H1 (cell line): Measurements from ENCODE around the gene CXCL14.

Source experiments
- CTCF ChIP-seq, 3 experiments: IDR thresholded peaks; 1 replicate in 2 of 3; 2 replicates in 1 of 3; pipeline versions ENCODE4 v1.5.1 to v1.6.1; 2011; ENCODE audit warnings: low read length in 3 of 3, mild to moderate bottlenecking in 3 of 3, inconsistent platforms in 2 of 3, low read depth in 1 of 3, moderate library complexity in 1 of 3; ENCODE audit not compliant: insufficient read depth in 1 of 3; ENCODE audit errors: control extremely low read depth in 1 of 3
- EZH2 ChIP-seq: fragments of 200-600 bp; sonication (generic); IDR thresholded peaks from 2 replicates; pipeline ENCODE4 v1.7.1; 2012; ENCODE audit warnings: low read depth, mild to moderate bottlenecking, moderate library complexity, low read length, inconsistent platforms; ENCODE audit not compliant: severe bottlenecking
- KDM5A ChIP-seq: fragments of 200-600 bp; IDR thresholded peaks from 2 replicates; pipeline ENCODE4 v1.7.1; 2012; ENCODE audit warnings: mild to moderate bottlenecking, low read length, inconsistent platforms, mixed read lengths

GRCh38 chr5:135559354-135559753, 19.4 kb downstream of the CXCL14 start:
- TF ChIP-seq KDM5A (no peak), EZH2 (no peak), CTCF (IDR thresholded peaks at IDR 0.05; ENCODE audit: control extremely low read depth in 1 of 3, insufficient read depth in 1 of 3, low read depth in 1 of 3, low read length in 3 of 3) (no peak)
